Measurements from ENCODE around the gene PTTG1IP. TPM values are rescaled to one million over a fixed set of nuclear protein-coding genes. Genes with fewer than 3 reads are reported as not detected.

The PTTG1IP gene
- polyA plus RNA-seq, 4 donors = 283 to 306 (median 289) TPM

DNA sequence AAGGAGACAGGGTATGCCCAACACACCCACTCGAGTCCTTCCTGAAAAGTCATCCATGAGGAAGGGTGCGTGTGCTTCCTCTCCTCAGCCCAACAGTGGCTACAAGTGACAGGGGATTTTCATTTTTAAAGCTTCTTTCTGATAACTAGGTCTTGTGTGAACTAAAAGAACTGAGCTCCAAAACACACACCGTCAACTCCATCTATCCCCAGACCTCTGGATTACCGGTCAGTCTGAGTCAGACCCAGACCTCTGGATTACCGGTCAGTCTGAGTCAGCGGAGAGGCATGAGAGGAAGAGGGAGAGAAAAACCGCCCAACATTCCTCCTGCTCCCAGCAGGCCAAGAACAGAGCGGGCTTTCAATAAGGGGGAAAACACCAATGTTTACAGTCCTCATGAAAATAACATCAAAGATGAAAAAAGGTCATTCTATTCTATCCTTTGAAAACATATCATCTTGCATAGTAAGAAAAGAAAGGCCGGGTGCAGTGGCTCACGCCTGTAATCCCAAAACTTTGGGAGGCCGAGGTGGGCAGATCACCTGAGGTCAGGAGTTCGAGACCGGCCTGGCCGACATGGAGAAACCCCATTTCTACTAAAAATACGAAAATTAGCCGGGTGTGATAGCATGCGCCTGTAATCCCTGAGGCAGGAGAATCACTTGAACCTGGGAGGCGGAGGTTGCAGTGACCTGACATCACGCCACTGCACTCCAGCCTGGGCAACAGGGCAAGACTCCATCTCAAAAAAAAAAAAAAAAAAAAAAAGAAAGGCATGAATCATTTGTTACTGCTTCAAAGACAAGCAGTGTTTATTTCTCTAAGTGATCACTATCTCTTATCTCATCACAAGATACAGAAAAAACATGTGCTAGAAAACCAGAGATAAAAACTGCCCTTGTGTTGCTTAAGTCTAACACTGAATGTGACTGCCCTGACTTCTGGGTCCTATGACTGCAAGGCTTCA is 3.4 kb downstream of the PTTG1IP start:
- no peak for DNase-seq (ENCODE audit: low read depth in 4 of 4, low spot score in 3 of 4)

DNA sequence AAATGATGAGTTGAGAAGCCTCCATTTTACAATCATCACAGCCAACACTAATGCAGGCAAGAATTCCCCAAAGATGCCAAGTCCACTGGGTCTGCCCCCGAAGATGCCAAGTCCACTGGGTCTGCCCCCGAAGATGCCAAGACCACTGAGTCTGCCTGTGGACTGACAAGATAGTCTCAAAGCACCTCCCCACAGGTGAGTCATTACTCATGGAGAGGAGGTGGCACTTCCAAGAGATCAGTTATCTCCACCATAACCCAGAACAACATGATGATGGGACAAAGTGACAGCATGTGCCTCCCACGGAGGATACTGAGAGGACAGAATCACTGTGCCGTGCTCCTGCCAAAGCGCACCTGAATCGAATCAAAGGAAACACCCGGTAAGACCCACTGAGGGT is 4.8 kb downstream of the PTTG1IP start:
- DNase-seq (ENCODE audit: low read depth in 4 of 4, low spot score in 3 of 4) = no peak

DNA sequence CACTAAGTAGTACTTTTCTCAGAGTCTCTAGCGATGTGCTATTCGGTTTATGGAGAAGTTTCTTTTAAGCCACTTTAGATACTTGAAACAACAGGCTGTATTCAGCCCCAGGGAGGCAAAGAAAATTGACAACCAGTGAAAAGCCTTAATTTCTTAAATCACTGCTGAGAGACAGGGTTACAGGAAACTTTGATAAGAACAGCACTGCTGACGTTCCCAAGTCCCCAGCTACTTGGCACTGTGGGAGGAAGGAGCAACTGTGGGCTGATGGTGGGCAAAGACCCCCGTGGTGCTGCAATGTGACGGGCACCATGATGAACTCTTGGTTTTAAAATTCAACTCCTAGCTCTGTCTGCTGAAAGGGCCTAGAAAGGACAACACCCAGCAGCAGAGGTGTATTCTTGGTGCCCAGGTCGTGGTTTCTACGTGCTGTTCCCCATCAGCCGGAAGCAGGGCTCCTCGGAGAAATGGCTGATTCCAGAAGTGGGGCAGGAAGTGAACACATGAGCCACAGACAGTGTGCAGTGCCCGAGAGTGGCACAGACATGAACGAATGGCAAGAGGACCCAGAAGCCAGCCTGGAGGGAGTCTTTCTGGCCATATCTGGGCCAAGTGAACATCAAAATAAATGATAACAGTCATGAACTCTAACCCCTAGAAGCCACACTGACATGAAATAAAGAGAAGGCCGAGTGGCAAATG is 5.3 kb downstream of the PTTG1IP start:
- no peak for DNase-seq (ENCODE audit: low read depth in 4 of 4, low spot score in 3 of 4)

DNA sequence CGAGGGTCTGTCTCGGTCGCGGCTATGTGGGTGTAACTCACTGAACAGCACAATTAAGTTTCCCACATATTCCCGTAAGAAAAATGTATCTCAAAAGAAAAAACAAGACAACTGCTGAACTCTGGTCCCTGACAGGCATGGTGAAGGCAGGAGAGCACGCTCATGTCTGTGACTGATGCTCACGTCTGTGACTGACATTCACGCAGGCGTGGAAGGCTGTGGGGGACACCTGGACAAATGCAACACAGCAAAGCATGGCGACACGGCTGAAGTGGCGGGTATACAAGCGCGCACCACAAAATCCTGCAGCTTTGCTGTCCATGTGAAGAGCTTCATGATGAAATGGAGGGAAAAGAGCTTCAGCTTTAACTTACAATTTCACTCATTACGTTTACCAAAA is 6.0 kb downstream of the PTTG1IP start:
- DNase-seq (ENCODE audit: low read depth in 4 of 4, low spot score in 3 of 4) = no peak

DNA sequence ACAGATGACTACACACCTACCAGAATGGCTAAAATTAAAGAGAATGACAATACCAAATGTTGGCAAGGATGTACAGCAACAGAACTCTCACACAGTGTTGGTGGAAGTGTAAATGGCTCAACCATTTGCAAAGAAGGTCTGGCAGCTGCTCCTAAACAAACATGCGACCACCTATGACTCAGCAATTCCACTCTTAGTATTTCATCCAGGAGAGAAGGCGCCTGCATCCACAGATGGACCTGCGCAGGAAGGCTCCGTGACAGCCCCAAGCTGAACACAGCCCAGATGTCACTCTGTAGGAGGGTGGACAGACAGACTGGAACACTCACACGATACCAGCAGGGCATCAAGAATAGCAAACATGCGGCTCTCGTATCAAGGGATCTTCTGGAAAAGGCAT is 6.7 kb downstream of the PTTG1IP start:
- no peak for DNase-seq (ENCODE audit: low read depth in 4 of 4, low spot score in 3 of 4)

DNA sequence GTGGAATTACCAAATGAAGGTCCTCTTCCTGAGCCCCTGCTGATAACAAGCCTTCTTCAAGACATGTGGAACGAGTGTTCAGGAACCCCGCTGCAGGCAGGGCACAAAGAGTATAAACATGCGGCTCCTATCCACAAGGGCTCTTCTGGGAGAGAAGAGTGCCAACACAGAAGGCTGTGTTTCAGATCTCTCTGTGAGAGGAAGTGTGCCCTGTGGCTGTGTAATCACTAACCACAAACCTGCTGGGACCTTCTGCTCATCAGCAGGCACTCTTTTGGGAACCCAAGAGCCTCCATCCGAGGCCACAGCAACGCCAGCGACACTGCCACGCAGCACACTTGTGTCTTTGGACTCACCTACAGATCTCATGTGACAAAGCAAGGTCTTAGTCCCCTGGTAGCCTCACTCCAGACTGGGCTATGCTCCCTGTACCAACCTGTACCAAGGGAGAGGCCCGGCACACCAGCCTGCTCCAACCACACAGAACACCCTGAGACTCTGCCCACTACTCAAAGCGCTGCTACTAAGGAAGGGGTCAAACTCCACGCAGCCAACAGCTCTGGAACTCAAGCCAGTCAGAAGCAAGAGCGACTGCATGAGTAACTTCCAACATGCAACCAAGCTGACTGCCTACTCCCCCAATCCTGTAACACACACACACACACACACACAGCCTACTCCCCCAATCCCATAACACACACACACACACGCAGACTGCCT is 7.8 kb downstream of the PTTG1IP start:
- no peak for DNase-seq (ENCODE audit: low read depth in 4 of 4, low spot score in 3 of 4)

DNA sequence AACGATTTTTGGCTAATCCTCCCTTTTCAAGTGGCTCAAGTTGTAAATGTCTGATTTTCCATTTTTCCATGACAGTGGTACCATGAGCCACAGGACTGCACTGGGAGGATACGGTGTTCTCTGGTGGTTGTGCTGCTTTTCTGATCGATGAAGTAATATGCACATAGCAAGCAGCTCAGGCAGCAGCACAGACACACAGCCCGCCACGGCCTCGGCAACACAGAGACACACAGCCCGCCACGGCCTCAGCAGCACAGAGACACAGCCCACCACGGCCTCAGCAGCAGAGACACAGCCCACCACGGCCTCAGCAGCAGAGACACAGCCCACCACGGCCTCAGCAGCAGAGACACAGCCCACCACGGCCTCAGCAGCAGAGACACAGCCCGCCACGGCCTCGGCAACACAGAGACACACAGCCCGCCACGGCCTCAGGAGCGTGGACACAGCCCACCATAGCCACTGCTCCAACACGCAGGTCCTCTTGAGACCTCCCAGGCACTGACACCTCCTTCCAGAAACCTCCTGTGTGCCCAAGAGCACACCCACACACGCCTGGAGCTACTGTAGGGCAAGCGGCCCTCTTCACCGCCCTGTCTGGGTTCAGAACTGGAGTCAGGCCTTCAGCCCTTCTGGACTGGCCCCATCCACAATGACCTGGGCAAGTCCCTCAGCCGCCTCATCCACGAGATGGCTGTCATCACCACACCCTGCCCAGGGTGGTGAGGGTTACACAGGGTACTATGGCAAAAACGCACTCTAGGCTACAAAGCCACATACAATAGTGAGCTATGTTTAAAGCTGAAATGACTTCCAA is 10.4 kb downstream of the PTTG1IP start:
- no peak for DNase-seq (ENCODE audit: low read depth in 4 of 4, low spot score in 3 of 4)

DNA sequence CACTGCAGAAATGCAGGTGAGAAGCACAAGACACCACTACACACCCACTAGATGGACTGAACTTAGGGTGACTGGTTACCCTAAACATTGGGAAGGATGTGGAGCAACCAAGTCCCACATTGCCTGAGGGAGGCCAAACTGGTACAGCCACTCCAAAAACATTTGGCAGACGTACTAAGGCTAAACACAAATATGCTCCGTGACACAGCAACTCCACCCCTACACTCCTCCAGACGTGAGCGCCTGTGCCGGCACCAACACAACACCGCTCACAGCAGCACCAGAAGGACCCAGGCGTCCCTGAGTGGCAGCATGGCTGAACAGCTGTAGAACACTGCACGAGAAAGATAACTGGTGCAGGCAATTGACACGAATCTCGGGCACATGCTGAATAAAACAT is 14.7 kb downstream of the PTTG1IP start:
- DNase-seq (ENCODE audit: low read depth in 4 of 4, low spot score in 3 of 4) = no peak

DNA sequence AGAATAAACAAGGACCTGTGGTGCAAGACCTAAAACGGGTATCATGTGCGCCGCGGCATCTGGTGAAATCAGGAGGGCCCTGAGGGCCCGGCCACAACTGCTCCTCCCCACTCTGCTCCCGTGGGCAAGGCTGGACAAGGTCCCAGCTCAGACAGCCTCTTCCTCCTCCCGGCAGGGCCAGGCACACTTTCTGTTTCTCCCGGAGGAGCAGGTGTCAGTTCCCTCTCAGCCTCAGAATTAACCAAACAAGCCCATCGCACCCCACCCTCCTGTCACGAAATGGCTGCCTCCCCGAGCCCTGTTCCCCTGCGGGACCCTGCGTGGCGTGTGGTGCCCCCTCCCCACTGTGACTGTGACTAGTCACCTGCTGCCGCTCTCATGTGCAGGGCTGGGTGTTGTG is 15.2 kb downstream of the PTTG1IP start:
- DNase-seq (ENCODE audit: low read depth in 4 of 4, low spot score in 3 of 4) = no peak

DNA sequence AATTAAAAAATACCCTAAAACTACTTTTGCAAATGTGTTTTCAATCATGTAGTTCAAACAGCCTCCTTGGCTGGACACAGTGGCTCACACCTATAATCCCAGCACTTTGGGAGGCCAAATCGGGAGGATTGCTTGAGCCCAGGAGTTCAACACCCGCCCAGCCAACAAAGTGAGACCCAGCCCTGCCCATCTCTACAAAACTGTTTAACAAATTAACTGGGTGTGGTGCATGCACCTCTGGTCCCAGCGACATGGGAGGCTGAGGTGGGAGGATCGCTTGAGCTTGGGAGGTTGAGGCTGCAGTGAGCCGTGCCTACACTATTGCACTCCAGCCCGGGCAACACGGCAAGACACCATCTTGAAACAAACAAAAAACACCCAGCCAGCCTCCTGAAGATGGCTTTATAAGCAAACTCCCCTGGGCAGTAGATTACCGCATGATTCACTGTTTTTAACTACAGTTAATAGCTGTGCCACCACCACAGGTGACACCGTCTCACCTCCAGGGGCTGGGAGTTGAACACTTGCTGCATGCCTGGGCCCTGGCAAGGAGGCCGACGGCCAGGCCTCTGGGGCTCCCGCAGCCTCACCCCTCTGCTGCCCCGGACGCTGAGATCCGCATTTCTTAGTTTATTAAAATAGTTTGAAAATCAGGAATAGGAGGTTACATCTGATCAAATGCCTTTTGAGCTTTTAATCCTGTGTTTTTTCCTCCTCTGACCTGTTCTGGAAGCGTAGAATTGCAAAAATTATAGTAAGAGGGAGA is 16.2 kb downstream of the PTTG1IP start:
- no peak for DNase-seq (ENCODE audit: low read depth in 4 of 4, low spot score in 3 of 4)

DNA sequence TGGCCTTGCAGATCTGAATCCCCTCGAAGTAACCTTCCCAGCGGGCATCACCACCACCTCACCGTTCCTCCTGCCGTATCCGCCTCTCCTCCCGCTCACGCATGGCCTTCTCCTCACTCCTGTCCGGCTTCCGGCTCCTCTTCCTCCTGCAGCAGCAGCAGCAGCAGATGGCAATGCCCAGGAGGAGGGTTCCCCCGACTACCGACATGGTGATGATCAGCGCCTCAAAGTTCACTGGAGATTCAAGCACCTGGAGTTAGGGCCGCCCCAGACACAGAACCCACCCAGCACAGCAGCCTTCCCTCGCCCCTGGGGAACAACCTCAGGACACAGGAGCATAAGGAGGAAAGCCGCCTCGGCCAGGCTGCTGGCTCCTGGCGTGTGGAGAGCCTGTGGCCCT is 17.4 kb downstream of the PTTG1IP start:
- no peak for DNase-seq (ENCODE audit: low read depth in 4 of 4, low spot score in 3 of 4)

DNA sequence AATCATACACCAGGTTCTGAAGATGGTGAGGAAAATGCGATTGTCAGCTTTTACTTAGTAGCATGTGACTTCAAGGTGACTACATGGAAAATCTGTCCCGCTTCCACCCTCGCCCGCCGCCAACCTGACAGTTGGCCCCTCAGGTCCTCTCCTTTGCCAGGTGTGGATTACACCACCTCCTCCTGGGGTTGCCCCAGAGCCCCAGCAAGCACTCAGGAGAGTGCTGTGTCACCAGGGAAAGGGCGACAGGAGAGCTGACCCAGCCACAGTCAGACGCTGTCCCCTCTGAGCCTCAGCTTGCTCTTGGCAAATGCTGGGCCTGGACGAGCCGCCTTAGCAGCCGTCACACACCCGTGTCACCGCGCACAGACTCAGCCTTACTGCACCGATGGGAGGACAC is 17.9 kb downstream of the PTTG1IP start:
- DNase-seq (ENCODE audit: low read depth in 4 of 4, low spot score in 3 of 4) = no peak

DNA sequence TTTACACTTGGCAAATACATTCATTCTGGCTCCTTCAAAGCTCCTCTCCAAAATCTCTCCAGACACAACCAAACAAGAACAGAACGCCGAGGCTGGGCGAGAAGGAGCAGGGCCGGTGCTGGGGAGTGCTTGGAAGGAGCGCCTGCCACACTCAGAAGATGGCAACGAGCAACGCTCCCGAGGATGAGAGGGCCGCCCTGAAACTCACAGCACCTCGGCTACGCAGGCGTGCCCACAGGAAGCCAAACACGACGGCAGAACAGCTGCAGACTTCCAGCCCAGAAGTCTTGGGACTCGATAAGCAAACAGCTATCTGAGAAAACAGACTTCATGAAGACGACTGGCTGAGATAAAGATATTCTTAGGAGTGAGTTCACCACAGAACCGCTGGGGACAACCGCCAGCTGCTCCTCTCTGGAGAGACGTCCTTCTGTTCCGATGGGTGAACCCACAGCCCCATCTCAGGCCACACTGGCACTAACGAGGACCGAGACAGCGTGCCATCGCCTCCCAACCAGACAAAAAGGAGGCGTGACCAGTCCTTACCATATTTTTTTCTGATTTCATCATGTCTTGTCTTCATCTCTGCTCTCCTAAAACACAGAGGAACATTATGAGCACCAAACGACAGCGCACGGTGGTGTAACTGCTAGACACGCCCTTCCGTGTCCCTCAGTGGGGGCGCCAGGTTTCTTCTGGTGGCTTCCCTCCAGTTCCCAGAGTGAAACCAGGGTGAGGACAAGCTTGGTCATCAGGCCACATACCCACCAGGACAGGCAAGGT is 18.6 kb downstream of the PTTG1IP start:
- no peak for DNase-seq (ENCODE audit: low read depth in 4 of 4, low spot score in 3 of 4)

DNA sequence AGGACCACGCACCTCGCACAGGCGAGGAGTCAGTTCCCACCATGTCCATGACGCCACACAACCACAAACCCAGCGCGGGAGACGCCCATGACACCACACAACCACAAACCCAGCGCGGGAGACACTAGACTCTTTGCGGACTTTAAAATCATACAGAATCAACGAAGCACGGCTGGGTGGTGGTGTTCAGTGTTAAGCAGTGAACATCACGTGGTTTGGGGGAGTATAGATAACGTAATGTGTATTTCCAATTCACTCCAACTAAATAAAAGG is 19.2 kb downstream of the PTTG1IP start:
- DNase-seq (ENCODE audit: low read depth in 4 of 4, low spot score in 3 of 4) = no peak

DNA sequence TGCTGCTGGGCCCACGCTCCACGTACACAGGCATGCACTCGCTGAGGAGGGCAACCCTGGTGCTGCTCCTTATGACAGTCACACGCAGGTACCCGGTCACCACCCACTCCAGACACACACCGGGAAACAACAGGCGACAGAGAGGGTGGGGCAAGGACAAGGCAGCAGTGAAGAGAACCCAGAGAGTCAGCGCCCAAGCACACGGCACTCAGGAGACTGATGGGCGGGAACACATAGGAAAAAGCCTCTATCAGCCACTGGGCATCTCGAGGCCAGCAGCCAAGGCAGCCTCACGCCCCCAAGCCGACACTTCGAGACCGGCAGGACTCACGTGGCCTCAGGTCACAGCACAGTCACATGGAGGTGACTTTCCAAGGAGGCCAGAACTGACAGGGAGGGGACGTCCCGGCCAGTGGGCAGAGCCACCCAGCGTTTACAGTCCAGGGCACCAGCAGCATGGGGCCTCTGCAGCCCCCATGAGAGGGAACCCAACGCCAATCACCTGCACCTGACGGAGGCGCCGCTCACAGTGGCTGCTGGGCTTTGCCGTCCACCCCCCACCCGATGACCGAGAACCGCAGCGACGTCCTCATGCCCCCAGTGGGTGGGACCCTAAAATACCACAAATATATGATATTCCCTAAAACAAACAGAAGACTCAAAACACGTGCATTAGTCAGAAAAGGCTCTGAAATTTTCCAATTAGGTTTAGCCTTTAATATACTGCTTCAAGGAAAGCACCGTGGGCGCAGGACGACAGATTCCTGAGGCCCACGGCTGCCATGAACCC is 19.7 kb downstream of the PTTG1IP start:
- no peak for DNase-seq (ENCODE audit: low read depth in 4 of 4, low spot score in 3 of 4)

DNA sequence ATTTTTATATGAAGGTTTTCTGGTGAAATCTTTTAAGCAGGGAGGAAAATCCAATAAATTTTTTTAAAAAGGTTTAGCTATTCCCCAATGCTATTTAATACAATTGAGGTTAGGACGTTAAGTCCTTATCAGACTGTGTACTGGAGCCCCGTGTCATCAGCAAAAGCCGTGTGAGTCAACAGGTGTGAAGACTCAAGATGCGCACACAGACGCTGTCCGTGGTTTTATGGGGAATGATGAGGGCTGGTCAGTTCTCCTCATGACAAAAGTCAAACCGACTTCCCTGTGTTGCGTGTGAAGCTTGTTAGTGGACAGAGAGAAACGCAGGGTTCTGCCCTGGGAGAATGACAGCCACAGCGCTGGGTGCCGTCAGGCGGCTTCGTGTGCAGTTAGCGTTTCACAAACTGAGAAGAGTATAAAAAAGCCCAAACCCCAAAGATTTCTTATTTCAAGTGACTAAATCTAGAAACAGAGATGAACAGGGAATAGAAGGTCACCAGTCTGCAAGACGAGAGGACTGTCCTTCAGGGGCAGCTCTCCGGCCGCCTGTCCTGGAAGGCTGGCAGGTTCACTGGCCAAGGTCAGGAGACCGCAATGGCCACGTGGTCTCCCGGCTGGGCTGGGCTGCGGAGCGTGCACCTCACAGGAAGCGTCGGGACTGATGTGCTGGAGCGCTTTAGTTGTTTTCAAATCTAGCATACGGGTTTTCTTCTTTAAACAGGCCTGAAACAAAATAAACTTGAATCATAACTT is 22.4 kb downstream of the PTTG1IP start:
- no peak for DNase-seq (ENCODE audit: low read depth in 4 of 4, low spot score in 3 of 4)

DNA sequence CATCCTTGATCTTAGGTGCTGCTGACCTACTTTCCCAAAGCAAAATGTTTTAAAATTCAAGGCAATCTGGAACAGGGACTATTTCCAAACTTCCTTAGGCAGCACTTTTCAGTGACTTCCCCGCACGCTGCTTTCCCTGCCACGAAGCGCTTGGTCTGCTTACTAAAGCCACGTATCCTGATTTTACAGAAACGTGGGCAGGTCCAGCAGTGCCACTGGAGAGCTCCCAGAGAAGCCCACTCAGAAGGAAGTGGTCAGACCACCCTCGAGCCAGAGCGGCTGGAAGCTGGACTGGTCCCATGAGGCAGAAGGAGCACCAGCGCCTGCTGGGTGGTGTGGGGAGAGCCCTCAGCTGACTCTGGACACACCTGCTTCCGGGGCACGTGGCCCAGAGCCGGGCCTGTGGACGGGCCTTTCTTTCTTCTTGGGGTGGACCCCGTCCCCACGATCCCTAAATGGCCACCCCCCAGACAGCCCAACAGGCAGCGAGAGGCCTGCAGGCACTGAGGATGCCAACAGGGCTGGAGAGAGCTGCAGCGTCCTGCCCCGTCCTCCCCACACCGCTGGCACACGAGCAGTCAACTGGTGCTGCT is 23.2 kb downstream of the PTTG1IP start:
- no peak for DNase-seq (ENCODE audit: low read depth in 4 of 4, low spot score in 3 of 4)

Data from right renal pelvis (tissue), 4 donors.